Measurements from ENCODE around the gene MBOAT2.

DNA sequence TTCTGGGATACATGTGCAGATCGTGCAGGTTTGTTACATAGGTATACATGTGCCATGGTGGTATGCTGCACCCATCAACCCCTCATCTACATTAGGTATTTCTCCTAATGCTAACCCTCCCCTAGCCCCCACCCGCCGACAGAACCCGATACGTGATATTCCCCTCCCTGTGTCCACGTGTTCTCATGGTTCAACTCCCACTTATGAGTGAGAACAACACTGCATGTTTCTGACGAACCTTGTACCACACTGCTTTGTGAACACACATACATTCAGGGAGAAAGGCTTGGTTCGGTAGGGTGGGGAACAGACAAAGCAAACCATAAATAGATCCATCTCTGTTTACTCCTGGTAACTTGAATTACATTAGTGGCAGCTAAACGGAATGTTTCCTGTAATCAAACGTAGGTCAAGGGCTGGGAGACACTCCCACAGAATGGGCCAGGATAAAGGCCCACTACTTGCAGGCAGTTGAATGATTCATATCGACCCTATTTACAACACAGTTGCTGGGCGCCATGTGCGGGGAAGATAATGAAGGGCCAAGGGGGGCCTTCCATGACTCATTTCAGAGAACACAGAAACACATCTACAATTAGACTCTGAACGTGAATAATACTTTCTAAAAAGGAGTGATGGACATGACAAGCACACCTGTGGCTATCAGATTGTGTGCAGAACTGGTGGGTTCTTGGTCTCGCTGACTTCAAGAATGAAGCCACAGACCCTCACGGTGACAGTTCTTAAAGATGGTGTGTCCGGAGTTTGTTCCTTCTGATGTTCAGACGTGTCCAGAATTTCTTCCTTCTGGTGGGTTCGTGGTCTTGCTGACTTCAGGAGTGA lies 109.3 kb downstream of the MBOAT2 start:
- TF ChIP-seq, protein P1, sequence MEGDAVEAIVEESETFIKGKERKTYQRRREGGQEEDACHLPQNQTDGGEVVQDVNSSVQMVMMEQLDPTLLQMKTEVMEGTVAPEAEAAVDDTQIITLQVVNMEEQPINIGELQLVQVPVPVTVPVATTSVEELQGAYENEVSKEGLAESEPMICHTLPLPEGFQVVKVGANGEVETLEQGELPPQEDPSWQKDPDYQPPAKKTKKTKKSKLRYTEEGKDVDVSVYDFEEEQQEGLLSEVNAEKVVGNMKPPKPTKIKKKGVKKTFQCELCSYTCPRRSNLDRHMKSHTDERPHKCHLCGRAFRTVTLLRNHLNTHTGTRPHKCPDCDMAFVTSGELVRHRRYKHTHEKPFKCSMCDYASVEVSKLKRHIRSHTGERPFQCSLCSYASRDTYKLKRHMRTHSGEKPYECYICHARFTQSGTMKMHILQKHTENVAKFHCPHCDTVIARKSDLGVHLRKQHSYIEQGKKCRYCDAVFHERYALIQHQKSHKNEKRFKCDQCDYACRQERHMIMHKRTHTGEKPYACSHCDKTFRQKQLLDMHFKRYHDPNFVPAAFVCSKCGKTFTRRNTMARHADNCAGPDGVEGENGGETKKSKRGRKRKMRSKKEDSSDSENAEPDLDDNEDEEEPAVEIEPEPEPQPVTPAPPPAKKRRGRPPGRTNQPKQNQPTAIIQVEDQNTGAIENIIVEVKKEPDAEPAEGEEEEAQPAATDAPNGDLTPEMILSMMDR (IDR thresholded peaks at IDR 0.05), result no peak
- no peak for TF ChIP-seq POLR2A (IDR thresholded peaks at IDR 0.05)

Measured in body of pancreas (tissue), 4 donors.